Aorta (tissue), 5 donors: ENCODE data around the gene HMGA1. TPM values are rescaled to one million over a fixed set of nuclear protein-coding genes. Genes with fewer than 3 reads are reported as not detected.

Experiments used
- ATAC-seq: fragments of 200-7000 bp; cut with Tn5 transposase; one replicate; pipeline ENCODE4 v1.9.1; 2022; ENCODE audit warnings: moderate library complexity; ENCODE audit not compliant: low FRiP score
- DNase-seq, 2 donors: peaks; one replicate each; pipeline ENCODE4 v3.0.0-alpha.2; 2020
- H3K27ac ChIP-seq, 2 donors: one replicate each; pipeline ENCODE4 v1.5.1; 2013; ENCODE audit warnings: low read length in 2 of 2, mild to moderate bottlenecking in 2 of 2, moderate library complexity in 2 of 2, control low read depth in 1 of 2, inconsistent platforms in 1 of 2, low read depth in 1 of 2
- H3K27me3 ChIP-seq, 2 donors: one replicate each; pipeline ENCODE4 v1.6.1; 2013; ENCODE audit warnings: control low read depth in 1 of 2, low read length in 1 of 2, mild to moderate bottlenecking in 1 of 2, moderate library complexity in 1 of 2; ENCODE audit not compliant: insufficient read depth in 2 of 2, control insufficient read depth in 1 of 2
- H3K36me3 ChIP-seq, 2 donors: one replicate each; pipeline ENCODE4 v1.6.1; 2013; ENCODE audit warnings: control low read depth in 1 of 2, low read length in 1 of 2, mild to moderate bottlenecking in 1 of 2; ENCODE audit not compliant: insufficient read depth in 2 of 2, control insufficient read depth in 1 of 2
- H3K4me1 ChIP-seq, 2 donors: one replicate each; pipeline ENCODE4 v1.6.1; 2013; ENCODE audit warnings: low read length in 2 of 2, control low read depth in 1 of 2, mild to moderate bottlenecking in 1 of 2, moderate library complexity in 1 of 2; ENCODE audit not compliant: insufficient read depth in 2 of 2, control insufficient read depth in 1 of 2
- H3K4me3 ChIP-seq, 2 donors: one replicate each; pipeline ENCODE4 v1.5.1; 2013; ENCODE audit warnings: low read length in 2 of 2, control low read depth in 1 of 2, mild to moderate bottlenecking in 1 of 2
- H3K9me3 ChIP-seq: one replicate; pipeline ENCODE4 v1.6.1; 2013; ENCODE audit warnings: mild to moderate bottlenecking, low read length; ENCODE audit not compliant: control insufficient read depth
- WGBS, 2 donors: extraction: QIAGEN DNeasy Blood & Tissue Kit; methylation state at CpG; one replicate each; pipeline ENCODE4 v1.1.7; 2013; 5-methylcytosine and 5-hydroxymethylcytosine counted together
- intact Hi-C, 2 donors: fragments of 100-400 bp; cut with DNase I; formaldehyde crosslinking; loops; one replicate each; pipeline versions ENCODE4 v1.14.2 to v1.15.0; 2022
- polyA plus RNA-seq, 2 donors: library from polyadenylated mRNA; stranded (reverse); fragments of 200-250 nt; gene quantifications; one replicate each; pipeline ENCODE4 v1.2.3, GENCODE V29; 2013
- total RNA-seq, 2 donors: library from RNA; stranded (reverse); fragmentation: NEBNext Ultra II Directional; extraction: Animal tissue kit (Norgen Biotek cat#: 25700); gene quantifications; one replicate each; pipeline ENCODE4 v1.2.1, GENCODE V29; 2021
- donor health status: healthy with polysubstance abuse.
- donor health status: Bipolar disorder and iron deficiency.
- donor health status: DM: no; HTN: no; CAD: no.
- donor health status: DM: no; HTN: no; CAD: no.
- donor health status: DM: yes; HTN: yes; CAD: no.

HMGA1 gene
- total and polyA plus RNA-seq, 4 donors = 11.0 to 25.5 (median 18.6) TPM

DNA sequence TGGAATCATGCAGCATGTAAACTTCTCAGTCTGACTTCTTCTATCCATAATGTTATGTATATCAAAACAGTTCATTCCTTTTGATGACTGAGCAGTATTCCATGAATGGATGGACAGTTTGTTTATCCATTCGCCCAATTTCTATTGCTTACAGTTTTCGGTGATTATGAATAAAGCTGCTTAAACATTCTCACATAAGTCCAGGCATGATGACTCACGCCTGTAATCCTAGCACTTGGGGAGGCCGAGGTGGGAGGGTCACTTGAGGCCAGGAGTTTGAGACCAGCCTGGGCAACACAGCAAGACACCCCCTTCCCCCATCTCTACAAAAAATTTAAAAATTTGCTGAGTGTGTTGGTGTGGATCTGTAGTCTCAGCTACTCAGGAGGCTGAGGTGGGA lies 22.9 kb upstream of the HMGA1 start:
- Histone ChIP-seq H3K27ac (no peak overlapping the region), H3K36me3 (no peaks in the 10 kb centered on the region), H3K4me3 (no peak overlapping the region), H3K27me3 (no peaks in the 10 kb centered on the region), H3K9me3 (no peaks in the 10 kb centered on the region), H3K4me1 (no peaks in the 10 kb centered on the region)
- 87 to 88% methylated on average over 4 of the region's 4 CpGs for WGBS, 2 donors
- ATAC-seq (no peak), DNase-seq (no peak)
- intact Hi-C loops = no loop called here

DNA sequence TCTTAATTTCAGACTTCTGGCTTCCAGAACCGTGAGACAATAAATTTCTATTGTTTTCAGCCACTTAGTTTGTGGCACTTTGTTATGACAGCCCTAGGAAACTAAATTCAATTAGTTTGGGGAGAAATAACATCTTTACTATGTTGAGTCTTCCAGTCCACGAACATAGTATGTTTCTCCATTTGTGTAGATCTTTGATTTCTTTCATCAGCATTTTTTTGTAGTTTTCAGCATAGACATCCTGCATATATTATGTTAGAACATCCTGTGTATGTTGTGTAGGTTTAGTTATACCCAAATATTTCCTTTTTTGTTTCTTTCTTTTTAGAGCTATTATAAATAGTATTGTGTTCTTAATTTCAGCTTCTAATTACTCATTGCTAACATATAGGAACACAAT lies 18.0 kb upstream of the HMGA1 start:
- intact Hi-C loops = no loop called here
- H3K27ac ChIP-seq = no peak overlapping the region
- DNase-seq (no peak), ATAC-seq (no peak)
- 69 to 71% methylated on average over 2 of the region's 2 CpGs for WGBS, 2 donors
- H3K4me1 ChIP-seq = no peaks in the 10 kb centered on the region
- H3K27me3 ChIP-seq = no peaks in the 10 kb centered on the region
- no peak overlapping the region for H3K4me3 ChIP-seq
- no peaks in the 10 kb centered on the region for H3K9me3 ChIP-seq
- no peaks in the 10 kb centered on the region for H3K36me3 ChIP-seq

DNA sequence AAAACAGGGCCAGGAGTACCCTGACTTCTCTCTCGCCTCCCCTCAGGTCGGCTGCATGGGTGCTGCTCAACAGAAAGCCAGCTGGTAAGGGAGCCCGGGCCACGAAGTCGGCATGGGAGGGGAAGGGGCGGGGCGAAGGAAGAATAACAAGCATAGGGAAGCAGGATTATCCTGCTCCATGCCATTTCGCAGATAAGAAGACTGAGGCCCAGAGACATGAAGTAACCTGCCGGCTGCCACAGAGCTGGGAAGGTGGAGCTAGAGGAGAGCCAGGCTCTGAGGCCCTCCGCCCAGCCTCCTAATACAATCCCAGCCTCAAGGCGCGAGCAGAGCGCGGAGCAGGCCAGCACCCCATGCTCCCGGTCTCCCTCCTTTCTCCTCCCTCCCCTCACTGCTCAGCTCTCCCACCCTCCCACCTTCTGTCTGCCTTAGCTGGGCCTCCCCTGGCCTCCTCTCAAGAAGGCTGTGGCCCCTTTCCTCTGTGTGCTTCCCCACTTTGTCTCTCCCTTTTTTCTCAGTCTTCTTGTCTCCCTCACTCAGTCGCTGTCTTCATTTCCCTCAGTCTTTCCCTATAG lies 13.2 kb upstream of the HMGA1 start:
- ATAC-seq = peak; percentile 58
- H3K27me3 ChIP-seq = no peaks in the 10 kb centered on the region
- WGBS, 2 donors = 8 to 12% methylated on average over 16 of the region's 16 CpGs
- intact Hi-C loops = no loop called here
- no peaks in the 10 kb centered on the region for H3K4me1 ChIP-seq
- H3K9me3 ChIP-seq = no peaks in the 10 kb centered on the region
- no peak overlapping the region for H3K27ac ChIP-seq
- no peaks in the 10 kb centered on the region for H3K36me3 ChIP-seq
- H3K4me3 ChIP-seq = no peak overlapping the region
- DNase-seq = no peak

DNA sequence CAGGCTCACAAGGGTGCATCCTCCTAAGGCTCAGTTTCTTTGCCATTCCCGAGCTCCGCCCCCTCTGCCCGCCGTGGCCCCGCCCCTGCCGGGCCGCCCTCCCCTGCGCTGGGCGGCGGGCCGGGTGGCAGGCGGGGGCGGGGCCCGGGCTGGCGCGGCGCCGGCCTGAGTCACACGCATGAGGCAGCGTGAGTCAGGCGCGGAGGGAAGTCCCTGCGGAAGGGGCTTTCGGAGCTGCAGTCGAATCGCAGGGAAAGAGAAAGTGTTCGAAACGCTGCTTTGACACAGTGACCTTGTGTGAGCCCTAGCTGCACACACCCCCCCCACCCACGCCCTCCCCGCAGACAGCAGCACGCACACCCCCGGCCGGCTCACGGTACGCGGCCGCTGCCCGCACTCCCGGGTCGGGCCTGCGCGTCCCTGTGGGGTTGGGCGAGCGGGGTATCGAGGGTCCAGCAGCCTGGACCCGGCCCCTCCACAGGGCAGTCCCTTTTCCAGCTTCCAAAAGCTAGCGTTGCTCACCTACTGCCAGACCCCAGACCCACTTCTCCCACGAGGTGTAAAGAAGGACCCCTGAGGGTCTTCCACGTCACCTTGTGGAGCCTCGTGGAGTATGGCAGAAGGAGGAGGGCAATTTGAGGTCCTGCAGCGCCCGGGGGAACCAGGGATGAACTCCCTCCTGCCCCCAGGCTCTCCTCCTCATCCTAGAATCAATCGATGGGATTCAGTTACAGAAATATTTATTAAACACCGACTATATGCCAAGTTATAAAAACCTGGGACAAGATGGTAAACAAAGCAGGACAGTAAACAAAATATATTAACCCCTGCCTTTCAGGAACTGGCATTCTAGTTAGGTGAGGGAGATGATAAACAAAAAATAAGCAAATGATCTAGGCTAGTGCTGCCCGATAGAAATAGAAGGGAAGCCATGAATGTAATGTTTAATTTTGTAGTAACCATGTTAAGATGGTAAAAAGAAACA lies 12.4 kb upstream of the HMGA1 start:
- Histone ChIP-seq H3K9me3 (no peaks in the 10 kb centered on the region), H3K27ac (peak overlapping the region in 1 of 2 donors; percentile 41), H3K4me3 (peak overlapping the region; percentile 49 to 65), H3K36me3 (no peaks in the 10 kb centered on the region), H3K27me3 (no peaks in the 10 kb centered on the region), H3K4me1 (no peaks in the 10 kb centered on the region)
- 2% methylated on average over 52 to 55 of the region's 55 CpGs for WGBS, 2 donors
- ATAC-seq = peak; percentile 97
- peak; percentile 95 to 97 for DNase-seq
- intact Hi-C loops = no loop called here

DNA sequence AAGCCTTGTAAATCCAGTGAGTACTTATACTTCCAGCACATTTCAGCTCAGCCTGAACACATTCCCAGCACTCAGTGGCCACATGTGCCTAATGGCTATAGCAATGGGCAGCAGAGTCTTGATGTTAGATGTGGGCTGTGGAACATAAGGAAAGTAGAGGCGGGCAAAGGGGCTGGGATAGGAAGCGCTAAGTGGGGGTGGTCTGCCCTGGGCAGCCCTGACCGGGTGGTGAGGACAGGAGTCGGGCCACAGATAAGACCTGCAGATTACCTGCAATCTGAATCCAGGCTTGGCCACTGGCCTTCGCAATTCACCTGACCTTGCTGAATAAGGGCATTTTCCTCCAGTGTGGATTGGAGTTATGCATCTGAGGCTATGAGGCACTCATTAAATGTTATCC lies 11.1 kb upstream of the HMGA1 start:
- DNase-seq = no peak

DNA sequence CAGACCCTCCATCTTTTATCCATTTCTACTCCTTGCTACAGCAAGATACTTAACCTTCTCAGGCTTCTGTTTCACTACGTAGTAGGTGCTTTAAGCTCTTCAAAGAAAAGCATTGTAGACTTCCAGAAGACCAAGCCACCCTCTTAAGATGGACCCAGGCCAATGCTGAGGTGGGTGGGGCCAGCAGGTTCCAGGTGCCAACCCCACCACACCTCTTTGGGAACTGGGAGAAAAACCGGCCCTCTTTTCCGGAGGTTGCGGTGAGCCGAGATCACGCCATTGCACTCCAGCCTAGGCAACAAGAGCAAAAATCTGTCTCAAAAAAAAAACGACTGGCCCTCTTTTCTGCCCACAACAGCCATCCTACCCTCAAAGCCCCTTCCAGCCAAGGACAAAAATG lies 10.6 kb upstream of the HMGA1 start:
- Histone ChIP-seq H3K9me3 (no peaks in the 10 kb centered on the region), H3K36me3 (no peaks in the 10 kb centered on the region), H3K27me3 (no peaks in the 10 kb centered on the region), H3K4me1 (no peaks in the 10 kb centered on the region), H3K4me3 (no peak overlapping the region), H3K27ac (no peak overlapping the region)
- ATAC-seq = no peak
- DNase-seq = no peak
- intact Hi-C loops = no loop called here
- 82 to 84% methylated on average over 7 of the region's 7 CpGs for WGBS, 2 donors

More for the DNA sequence above, 11.1 kb upstream of the HMGA1 start:
- Histone ChIP-seq H3K9me3 (no peaks in the 10 kb centered on the region), H3K27me3 (no peaks in the 10 kb centered on the region), H3K27ac (no peak overlapping the region), H3K36me3 (no peaks in the 10 kb centered on the region), H3K4me1 (no peaks in the 10 kb centered on the region), H3K4me3 (no peak overlapping the region)
- ATAC-seq = no peak
- 97% methylated on average over 5 of the region's 5 CpGs for WGBS, 2 donors
- intact Hi-C loops = no loop called here

DNA sequence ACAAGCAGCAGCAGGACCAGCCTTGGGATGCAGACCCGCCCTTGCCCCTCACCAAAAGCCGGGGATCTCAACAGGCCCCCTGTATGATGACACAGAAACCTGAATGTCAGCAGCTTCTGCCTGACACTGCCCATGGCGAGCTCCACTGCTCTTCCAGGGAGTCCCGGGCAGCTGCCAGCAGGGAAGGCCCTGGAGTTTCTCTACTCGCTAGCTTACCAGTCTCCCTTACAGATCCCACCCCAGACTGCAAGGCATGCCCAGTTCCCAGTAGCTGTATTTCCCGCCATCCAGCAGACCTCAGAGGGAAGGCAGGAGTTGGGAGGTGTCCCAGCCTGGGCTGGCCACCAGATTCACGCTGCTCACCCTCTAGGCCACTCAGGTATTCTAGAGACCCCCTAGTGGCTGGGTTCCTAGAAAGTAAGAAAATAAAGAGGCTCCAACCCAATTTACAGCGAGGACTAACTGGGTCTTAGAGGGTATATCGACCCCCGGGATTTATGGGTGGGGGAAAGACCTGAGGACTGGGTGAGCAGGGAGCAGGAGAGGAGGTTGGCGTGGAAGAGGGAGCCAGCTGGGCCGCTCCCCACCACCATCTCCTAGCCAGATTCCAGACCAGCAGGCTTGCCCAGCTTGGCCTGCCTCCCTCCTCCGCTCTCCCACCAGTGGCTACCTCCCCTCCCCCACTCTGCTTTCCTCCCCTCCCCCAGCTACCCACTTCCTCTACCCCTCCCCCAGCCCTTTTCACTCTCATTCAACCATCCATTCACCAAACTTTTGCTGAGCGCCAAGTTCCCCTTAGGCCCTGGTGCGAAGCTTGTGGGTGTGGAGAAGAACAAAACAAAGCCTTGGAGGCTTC lies 9.7 kb upstream of the HMGA1 start:
- intact Hi-C loops = no loop called here
- 90 to 92% methylated on average over 14 to 15 of the region's 15 CpGs for WGBS, 2 donors
- Histone ChIP-seq H3K4me3 (no peak overlapping the region), H3K4me1 (no peaks in the 10 kb centered on the region), H3K36me3 (no peaks in the 10 kb centered on the region), H3K27ac (no peak overlapping the region), H3K27me3 (no peaks in the 10 kb centered on the region), H3K9me3 (no peaks in the 10 kb centered on the region)
- no peak for ATAC-seq
- peak in 1 of 2 donors; percentile 51 for DNase-seq

DNA sequence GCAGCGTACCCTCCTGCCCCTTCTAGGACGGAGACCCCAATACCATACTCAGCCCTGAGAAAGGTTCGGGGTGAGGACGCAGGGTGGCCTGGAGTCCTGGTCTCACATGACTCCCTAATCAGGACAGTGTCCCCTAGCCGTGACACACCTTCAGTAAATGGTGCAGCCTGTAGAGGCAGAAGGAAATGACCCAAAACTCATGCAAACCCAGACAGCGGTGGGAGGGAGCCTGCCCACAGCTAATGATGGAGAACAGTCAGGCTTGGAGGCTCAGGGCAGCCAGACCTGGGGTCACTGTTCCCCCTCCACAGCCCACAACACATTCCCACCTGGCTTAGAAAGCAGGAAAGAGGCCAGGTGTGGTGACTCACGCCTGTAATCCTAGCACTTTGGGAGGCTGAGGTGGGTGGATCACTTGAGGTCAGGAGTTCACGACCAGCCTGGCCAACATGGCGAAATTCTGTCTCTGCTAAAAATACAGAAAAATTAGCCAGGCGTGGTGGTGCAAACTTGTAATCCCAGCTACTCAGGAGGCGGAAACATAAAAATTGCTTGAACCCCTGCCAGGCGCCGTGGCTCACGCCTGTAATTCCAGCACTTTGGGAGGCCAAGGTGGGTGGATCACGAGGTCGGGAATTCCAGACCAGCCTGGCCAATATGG lies 8.8 kb upstream of the HMGA1 start:
- no peak overlapping the region for H3K27ac ChIP-seq
- intact Hi-C loops = no loop called here
- ATAC-seq = no peak
- H3K4me3 ChIP-seq = no peak overlapping the region
- no peaks in the 10 kb centered on the region for H3K27me3 ChIP-seq
- H3K36me3 ChIP-seq = no peaks in the 10 kb centered on the region
- no peaks in the 10 kb centered on the region for H3K4me1 ChIP-seq
- no peaks in the 10 kb centered on the region for H3K9me3 ChIP-seq
- WGBS, 2 donors = 93 to 95% methylated on average over 16 of the region's 16 CpGs
- peak in 1 of 2 donors; percentile 47 for DNase-seq
